ENCODE data around the gene TMPRSS9.

TMPRSS9 gene

DNA sequence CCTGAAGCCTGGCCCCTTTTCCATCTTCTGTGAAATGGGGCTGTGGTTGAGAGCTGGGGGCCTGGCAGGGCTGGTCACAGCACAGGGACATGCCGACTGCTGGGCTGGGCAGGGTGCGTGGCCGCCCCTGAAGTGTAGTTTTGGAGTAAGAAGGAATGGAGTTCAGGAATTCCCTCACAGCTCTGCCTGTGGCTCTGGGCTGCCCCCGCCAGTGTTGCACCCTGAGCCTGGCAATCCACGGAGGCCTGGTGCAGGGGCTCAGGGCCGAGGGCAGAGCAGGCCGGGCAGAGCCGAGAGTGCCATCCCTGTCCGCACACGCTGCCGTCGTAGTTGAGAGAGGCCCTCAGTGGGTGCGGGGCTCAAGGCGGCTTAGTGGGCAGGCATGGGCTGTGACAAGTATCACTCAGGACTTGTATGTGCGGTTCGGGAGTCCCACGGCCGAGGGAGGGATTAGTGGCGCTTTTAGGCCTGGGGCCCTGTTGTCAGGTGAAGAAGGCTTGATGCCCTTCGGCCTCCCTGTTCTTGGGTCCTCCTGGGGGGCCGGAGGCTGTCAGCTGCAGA lies 21.9 kb upstream of the TMPRSS9 start:
- no peak overlapping the region for H3K27ac ChIP-seq (ENCODE audit: low read length)
- H3K36me3 ChIP-seq (ENCODE audit: control insufficient read depth in 1 of 2, insufficient read depth in 2 of 2, low read length in 2 of 2): peaks cover 0 to 43% of the 10 kb centered on the region in 2 donors
- no peaks in the 10 kb centered on the region for H3K9me3 ChIP-seq (ENCODE audit: control insufficient read depth in 1 of 2, low read length in 2 of 2)
- H3K4me3 ChIP-seq (ENCODE audit: low read depth in 1 of 2, low read length in 2 of 2): no peak overlapping the region
- H3K27me3 ChIP-seq (ENCODE audit: low read depth, low read length): no peaks in the 10 kb centered on the region
- H3K4me1 ChIP-seq (ENCODE audit: control insufficient read depth in 1 of 2, insufficient read depth in 2 of 2, low read length in 2 of 2): peaks cover 3 to 11% of the 10 kb centered on the region in 2 donors

GRCh38 chr19:2338751-2339643 lies 21.1 kb upstream of the TMPRSS9 start:
- H3K27ac ChIP-seq (ENCODE audit: low read length): no peak overlapping the region
- peaks cover 0 to 46% of the 10 kb centered on the region in 2 donors for H3K36me3 ChIP-seq (ENCODE audit: control insufficient read depth in 1 of 2, insufficient read depth in 2 of 2, low read length in 2 of 2)
- H3K4me1 ChIP-seq (ENCODE audit: control insufficient read depth in 1 of 2, insufficient read depth in 2 of 2, low read length in 2 of 2): peaks cover 0 to 4% of the 10 kb centered on the region in 2 donors
- H3K4me3 ChIP-seq (ENCODE audit: low read depth in 1 of 2, low read length in 2 of 2): no peak overlapping the region
- H3K27me3 ChIP-seq (ENCODE audit: low read depth, low read length): no peaks in the 10 kb centered on the region
- H3K9me3 ChIP-seq (ENCODE audit: control insufficient read depth in 1 of 2, low read length in 2 of 2): no peaks in the 10 kb centered on the region

DNA sequence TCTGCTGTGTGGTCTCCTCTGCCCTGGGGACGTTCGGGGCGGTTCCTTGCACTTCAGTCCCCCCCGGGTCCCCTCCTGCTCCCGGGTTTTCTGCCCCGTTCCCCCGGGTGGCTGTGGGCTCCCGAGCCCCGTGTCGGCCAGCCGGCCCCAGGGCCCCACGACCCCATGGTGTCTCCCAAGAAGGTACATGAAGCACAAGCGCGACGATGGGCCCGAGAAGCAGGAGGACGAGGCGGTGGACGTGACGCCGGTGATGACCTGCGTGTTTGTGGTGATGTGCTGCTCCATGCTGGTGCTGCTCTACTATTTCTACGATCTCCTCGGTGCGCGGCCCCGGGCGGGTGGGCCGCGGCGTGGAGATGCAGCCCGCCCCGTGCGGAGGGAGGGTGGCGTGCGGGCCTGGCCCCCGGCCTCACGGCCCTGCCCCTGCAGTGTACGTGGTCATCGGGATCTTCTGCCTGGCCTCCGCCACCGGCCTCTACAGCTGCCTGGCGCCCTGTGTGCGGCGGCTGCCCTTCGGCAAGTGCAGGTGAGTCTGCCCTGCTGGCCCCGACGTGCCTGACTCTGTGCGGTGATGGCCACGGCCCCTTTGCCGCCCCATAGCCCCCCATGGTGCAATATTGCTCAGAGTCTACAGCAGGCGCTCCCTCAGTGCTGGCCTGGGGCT lies 20.3 kb upstream of the TMPRSS9 start:
- Histone ChIP-seq H3K4me1 (ENCODE audit: control insufficient read depth in 1 of 2, insufficient read depth in 2 of 2, low read length in 2 of 2) (no peaks in the 10 kb centered on the region), H3K27me3 (ENCODE audit: low read depth, low read length) (no peaks in the 10 kb centered on the region), H3K36me3 (ENCODE audit: control insufficient read depth in 1 of 2, insufficient read depth in 2 of 2, low read length in 2 of 2) (peaks cover 0 to 48% of the 10 kb centered on the region in 2 donors), H3K27ac (ENCODE audit: low read length) (no peak overlapping the region), H3K9me3 (ENCODE audit: control insufficient read depth in 1 of 2, low read length in 2 of 2) (no peaks in the 10 kb centered on the region), H3K4me3 (ENCODE audit: low read depth in 1 of 2, low read length in 2 of 2) (no peak overlapping the region)

DNA sequence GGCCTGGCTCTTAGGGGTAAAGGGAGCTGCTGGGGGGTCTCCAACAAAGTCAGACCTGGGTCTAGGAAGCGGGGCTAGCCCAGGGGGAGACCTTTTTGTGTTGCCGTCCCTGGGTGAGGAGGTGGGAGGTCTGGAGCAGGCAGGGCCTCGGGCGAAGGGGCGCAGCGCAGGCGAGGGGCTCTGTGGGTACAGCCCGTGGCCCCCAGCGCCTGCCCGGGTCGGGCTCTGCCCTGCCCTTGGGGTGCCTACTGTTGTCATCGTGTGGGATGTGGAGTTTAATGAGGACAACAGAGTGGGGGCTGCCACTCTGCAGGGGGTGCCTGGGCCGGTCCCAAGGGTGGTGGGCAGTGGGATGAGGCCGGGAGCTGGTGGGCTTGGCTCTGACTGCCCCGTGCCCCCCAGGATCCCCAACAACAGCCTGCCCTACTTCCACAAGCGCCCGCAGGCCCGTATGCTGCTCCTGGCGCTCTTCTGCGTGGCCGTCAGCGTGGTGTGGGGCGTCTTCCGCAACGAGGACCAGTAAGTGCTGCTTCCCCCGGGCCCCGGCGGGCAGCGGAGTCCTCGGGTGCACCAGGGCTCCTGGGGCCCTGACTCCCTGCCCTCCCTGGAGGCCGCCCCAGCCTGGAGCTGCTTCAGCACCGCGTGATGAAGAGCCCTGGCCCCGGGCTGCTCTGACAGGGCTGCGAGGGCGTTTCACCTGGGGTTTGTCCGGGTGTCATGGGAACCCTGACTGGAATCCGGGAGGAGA lies 19.4 kb upstream of the TMPRSS9 start:
- H3K4me1 ChIP-seq (ENCODE audit: control insufficient read depth in 1 of 2, insufficient read depth in 2 of 2, low read length in 2 of 2): peaks cover 0 to 3% of the 10 kb centered on the region in 2 donors
- no peaks in the 10 kb centered on the region for H3K9me3 ChIP-seq (ENCODE audit: control insufficient read depth in 1 of 2, low read length in 2 of 2)
- no peak overlapping the region for H3K4me3 ChIP-seq (ENCODE audit: low read depth in 1 of 2, low read length in 2 of 2)
- peaks cover 0 to 54% of the 10 kb centered on the region in 2 donors for H3K36me3 ChIP-seq (ENCODE audit: control insufficient read depth in 1 of 2, insufficient read depth in 2 of 2, low read length in 2 of 2)
- H3K27ac ChIP-seq (ENCODE audit: low read length): no peak overlapping the region
- no peaks in the 10 kb centered on the region for H3K27me3 ChIP-seq (ENCODE audit: low read depth, low read length)

- Histone ChIP-seq H3K4me3 (ENCODE audit: low read depth in 1 of 2, low read length in 2 of 2) (no peak overlapping the region), H3K9me3 (ENCODE audit: control insufficient read depth in 1 of 2, low read length in 2 of 2) (no peaks in the 10 kb centered on the region), H3K27me3 (ENCODE audit: low read depth, low read length) (no peaks in the 10 kb centered on the region), H3K27ac (ENCODE audit: low read length) (no peak overlapping the region), H3K4me1 (ENCODE audit: control insufficient read depth in 1 of 2, insufficient read depth in 2 of 2, low read length in 2 of 2) (peaks cover 0 to 6% of the 10 kb centered on the region in 2 donors), H3K36me3 (ENCODE audit: control insufficient read depth in 1 of 2, insufficient read depth in 2 of 2, low read length in 2 of 2) (peaks cover 0 to 54% of the 10 kb centered on the region in 2 donors)
These were observed 18.8 kb upstream of the TMPRSS9 start for GRCh38 chr19:2341244-2341751.

DNA sequence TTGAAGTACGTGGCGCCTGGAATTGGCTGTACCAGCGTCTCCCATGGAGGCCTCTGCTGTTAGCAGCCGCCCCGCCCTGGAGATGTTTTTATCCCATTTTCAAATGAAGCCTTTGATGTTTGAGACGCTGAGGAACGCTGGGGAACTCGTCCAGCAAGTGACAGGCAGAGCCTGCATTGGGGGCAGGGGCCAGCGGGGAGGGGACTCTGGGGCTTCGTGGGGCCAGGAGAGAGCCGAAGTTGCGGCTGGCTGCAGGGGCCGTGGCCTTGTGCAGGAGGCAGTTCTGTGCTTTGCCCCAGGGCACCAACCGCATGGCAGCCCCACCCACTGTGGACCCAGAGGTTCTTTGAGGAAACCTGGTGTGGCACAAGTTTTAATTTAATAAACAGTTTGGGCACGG lies 18.1 kb upstream of the TMPRSS9 start:
- Histone ChIP-seq H3K27me3 (ENCODE audit: low read depth, low read length) (no peaks in the 10 kb centered on the region), H3K4me1 (ENCODE audit: control insufficient read depth in 1 of 2, insufficient read depth in 2 of 2, low read length in 2 of 2) (peaks cover 0 to 6% of the 10 kb centered on the region in 2 donors), H3K36me3 (ENCODE audit: control insufficient read depth in 1 of 2, insufficient read depth in 2 of 2, low read length in 2 of 2) (peaks cover 0 to 51% of the 10 kb centered on the region in 2 donors), H3K4me3 (ENCODE audit: low read depth in 1 of 2, low read length in 2 of 2) (no peak overlapping the region), H3K9me3 (ENCODE audit: control insufficient read depth in 1 of 2, low read length in 2 of 2) (no peaks in the 10 kb centered on the region), H3K27ac (ENCODE audit: low read length) (no peak overlapping the region)

GRCh38 chr19:2342656-2343288 lies 17.3 kb upstream of the TMPRSS9 start:
- Histone ChIP-seq H3K36me3 (ENCODE audit: control insufficient read depth in 1 of 2, insufficient read depth in 2 of 2, low read length in 2 of 2) (peaks cover 0 to 50% of the 10 kb centered on the region in 2 donors), H3K27me3 (ENCODE audit: low read depth, low read length) (no peaks in the 10 kb centered on the region), H3K9me3 (ENCODE audit: control insufficient read depth in 1 of 2, low read length in 2 of 2) (no peaks in the 10 kb centered on the region), H3K4me3 (ENCODE audit: low read depth in 1 of 2, low read length in 2 of 2) (no peak overlapping the region), H3K27ac (ENCODE audit: low read length) (no peak overlapping the region), H3K4me1 (ENCODE audit: control insufficient read depth in 1 of 2, insufficient read depth in 2 of 2, low read length in 2 of 2) (peaks cover 0 to 6% of the 10 kb centered on the region in 2 donors)

- Histone ChIP-seq H3K27ac (ENCODE audit: low read length) (no peak overlapping the region), H3K4me3 (ENCODE audit: low read depth in 1 of 2, low read length in 2 of 2) (no peak overlapping the region), H3K36me3 (ENCODE audit: control insufficient read depth in 1 of 2, insufficient read depth in 2 of 2, low read length in 2 of 2) (peaks cover 0 to 46% of the 10 kb centered on the region in 2 donors), H3K9me3 (ENCODE audit: control insufficient read depth in 1 of 2, low read length in 2 of 2) (no peaks in the 10 kb centered on the region), H3K27me3 (ENCODE audit: low read depth, low read length) (no peaks in the 10 kb centered on the region), H3K4me1 (ENCODE audit: control insufficient read depth in 1 of 2, insufficient read depth in 2 of 2, low read length in 2 of 2) (peaks cover 0 to 6% of the 10 kb centered on the region in 2 donors)
These were observed 16.6 kb upstream of the TMPRSS9 start for GRCh38 chr19:2343289-2343982.

DNA sequence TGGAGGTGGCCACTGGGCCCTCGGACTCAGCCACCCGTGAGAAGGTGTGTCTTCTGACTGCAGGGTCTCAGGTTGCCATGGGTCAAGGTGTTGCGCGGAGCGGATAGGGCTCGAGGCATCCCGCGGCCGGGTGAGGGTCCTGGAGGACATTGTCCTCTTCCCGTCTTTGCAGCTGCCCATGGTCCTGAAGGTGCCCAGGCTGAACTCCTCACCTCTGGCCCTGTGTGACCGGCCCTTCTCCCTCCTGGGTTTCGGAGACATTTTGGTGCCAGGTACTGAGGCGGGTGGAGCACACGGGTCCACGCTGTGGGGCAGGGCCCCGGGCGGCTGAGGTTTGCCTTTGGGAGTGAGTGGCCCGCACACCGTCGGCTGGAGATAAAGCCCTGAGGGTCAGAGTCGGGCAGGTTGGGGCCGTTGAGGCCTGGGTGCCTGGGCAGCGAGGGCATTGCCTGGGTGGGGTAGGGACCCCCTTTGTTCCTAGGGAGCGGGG lies 15.6 kb upstream of the TMPRSS9 start:
- Histone ChIP-seq H3K36me3 (ENCODE audit: control insufficient read depth in 1 of 2, insufficient read depth in 2 of 2, low read length in 2 of 2) (peaks cover 0 to 36% of the 10 kb centered on the region in 2 donors), H3K27ac (ENCODE audit: low read length) (no peak overlapping the region)

DNA sequence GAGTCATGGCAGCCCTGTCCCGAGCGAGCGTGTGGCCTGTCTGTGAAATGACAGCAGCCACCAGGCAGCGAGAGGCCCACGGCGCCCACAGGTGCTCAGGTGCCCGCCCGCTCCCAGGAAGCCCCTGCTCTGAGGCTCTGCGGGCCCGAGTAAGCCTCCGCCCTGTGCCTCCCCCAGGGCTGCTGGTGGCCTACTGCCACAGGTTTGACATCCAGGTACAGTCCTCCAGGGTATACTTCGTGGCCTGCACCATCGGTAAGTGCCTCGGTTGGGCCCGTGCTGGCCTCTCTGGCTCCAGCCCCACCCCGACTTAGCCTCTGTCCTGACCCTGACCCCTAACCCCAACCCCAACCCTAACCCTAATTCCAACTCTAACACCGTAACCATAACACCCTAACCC lies 15.0 kb upstream of the TMPRSS9 start:
- H3K27me3 ChIP-seq (ENCODE audit: low read depth, low read length): no peaks in the 10 kb centered on the region
- no peaks in the 10 kb centered on the region for H3K9me3 ChIP-seq (ENCODE audit: control insufficient read depth in 1 of 2, low read length in 2 of 2)
- H3K36me3 ChIP-seq (ENCODE audit: control insufficient read depth in 1 of 2, insufficient read depth in 2 of 2, low read length in 2 of 2): peaks cover 0 to 36% of the 10 kb centered on the region in 2 donors
- H3K27ac ChIP-seq (ENCODE audit: low read length): no peak overlapping the region
- H3K4me1 ChIP-seq (ENCODE audit: control insufficient read depth in 1 of 2, insufficient read depth in 2 of 2, low read length in 2 of 2): peaks cover 0 to 6% of the 10 kb centered on the region in 2 donors
- no peak overlapping the region for H3K4me3 ChIP-seq (ENCODE audit: low read depth in 1 of 2, low read length in 2 of 2)

More for the DNA sequence above, 15.6 kb upstream of the TMPRSS9 start:
- Histone ChIP-seq H3K4me1 (ENCODE audit: control insufficient read depth in 1 of 2, insufficient read depth in 2 of 2, low read length in 2 of 2) (peaks cover 0 to 6% of the 10 kb centered on the region in 2 donors), H3K27me3 (ENCODE audit: low read depth, low read length) (no peaks in the 10 kb centered on the region), H3K4me3 (ENCODE audit: low read depth in 1 of 2, low read length in 2 of 2) (no peak overlapping the region), H3K9me3 (ENCODE audit: control insufficient read depth in 1 of 2, low read length in 2 of 2) (no peaks in the 10 kb centered on the region)
